Neural progenitor cell (in vitro differentiated cells): ENCODE results near the gene CCDC102A. TPM values are rescaled to one million over a fixed set of nuclear protein-coding genes. Genes with fewer than 3 reads are reported as not detected.

ENCODE experiments used
- DNase-seq: peaks from one replicate; pipeline ENCODE4 v3.0.0-alpha.2; 2016; ENCODE audit warnings: low spot score
- H2AFZ ChIP-seq: fragments of 200-600 bp; sonication (generic); replicated peaks from 2 replicates; pipeline ENCODE4 v1.6.1; 2016; ENCODE audit warnings: antibody characterized with exemption
- H3F3A ChIP-seq: fragments of 200-600 bp; sonication (generic); 2 replicates; pipeline ENCODE4 v1.6.1; 2016; ENCODE audit warnings: antibody characterized with exemption, low read depth
- H3K27ac ChIP-seq: fragments of 200-600 bp; sonication (generic); 2 replicates; pipeline ENCODE4 v1.5.1; 2016; ENCODE audit warnings: mild to moderate bottlenecking
- H3K27me3 ChIP-seq: fragments of 200-600 bp; sonication (generic); 2 replicates; pipeline ENCODE4 v1.6.1; 2016; ENCODE audit warnings: mild to moderate bottlenecking, moderate library complexity
- H3K36me3 ChIP-seq: fragments of 200-600 bp; sonication (generic); 2 replicates; pipeline ENCODE4 v1.5.1; 2016
- H3K4me1 ChIP-seq: fragments of 200-600 bp; sonication (generic); 2 replicates; pipeline ENCODE4 v1.6.1; 2016; ENCODE audit warnings: mixed run types
- H3K4me2 ChIP-seq: fragments of 200-600 bp; sonication (generic); 2 replicates; pipeline ENCODE4 v1.6.1; 2016
- H3K4me3 ChIP-seq: fragments of 200-600 bp; sonication (generic); 2 replicates; pipeline ENCODE4 v1.5.1; 2016
- H3K79me2 ChIP-seq: fragments of 200-600 bp; sonication (generic); 2 replicates; pipeline ENCODE4 v1.6.1; 2016; ENCODE audit warnings: low read depth
- H3K9ac ChIP-seq: fragments of 200-600 bp; sonication (generic); 2 replicates; pipeline ENCODE4 v1.6.1; 2016
- H3K9me3 ChIP-seq: fragments of 200-600 bp; sonication (generic); 2 replicates; pipeline ENCODE4 v1.5.1; 2016; ENCODE audit warnings: low read depth
- H4K20me1 ChIP-seq: fragments of 200-600 bp; sonication (generic); 2 replicates; pipeline ENCODE4 v1.6.1; 2016; ENCODE audit warnings: low read depth
- H3K27ac Mint-ChIP-seq: 3 replicates; pipeline ENCODE4 v1.8.0; 2021; ENCODE audit warnings: mixed read lengths
- H3K27me3 Mint-ChIP-seq: 2 replicates; pipeline ENCODE4 v1.8.0; 2022; ENCODE audit warnings: low read depth, mild to moderate bottlenecking, inconsistent platforms, moderate library complexity, mixed read lengths; ENCODE audit not compliant: insufficient read depth
- H3K36me3 Mint-ChIP-seq: 3 replicates; pipeline ENCODE4 v1.8.0; 2021; ENCODE audit warnings: mixed read lengths
- H3K4me1 Mint-ChIP-seq: 3 replicates; pipeline ENCODE4 v1.8.0; 2021; ENCODE audit warnings: mixed read lengths
- H3K4me3 Mint-ChIP-seq: 3 replicates; pipeline ENCODE4 v1.8.0; 2021; ENCODE audit warnings: mild to moderate bottlenecking, moderate library complexity, mixed read lengths
- H3K9me3 Mint-ChIP-seq: 3 replicates; pipeline ENCODE4 v1.8.0; 2020; ENCODE audit warnings: mixed read lengths
- EZH2 ChIP-seq: fragments of 200-600 bp; sonication (generic); IDR thresholded peaks from 2 replicates; pipeline ENCODE4 v1.6.1; 2017; ENCODE audit warnings: antibody characterized with exemption, mild to moderate bottlenecking, moderate library complexity
- EZH2phosphoT487 ChIP-seq: fragments of 200-600 bp; sonication (generic); IDR thresholded peaks from 2 replicates; pipeline ENCODE4 v1.6.1; 2017; ENCODE audit warnings: antibody characterized with exemption
- total RNA-seq: library from RNA; depleted of rRNA; stranded (reverse); fragments of >200 nt; gene quantifications from 2 replicates; pipeline ENCODE4 v1.2.3, GENCODE V29; 2015; ENCODE audit warnings: low replicate concordance
- TF ChIP-seq, protein P1 (sequence below): fragments of 200-600 bp; sonication (generic); IDR thresholded peaks from 2 replicates; pipeline ENCODE4 v1.5.1; 2017; ENCODE audit warnings: antibody characterized with exemption, mild to moderate bottlenecking

The CCDC102A gene
- total RNA-seq, 1 donor from 2014 or later = 3.9 TPM

DNA sequence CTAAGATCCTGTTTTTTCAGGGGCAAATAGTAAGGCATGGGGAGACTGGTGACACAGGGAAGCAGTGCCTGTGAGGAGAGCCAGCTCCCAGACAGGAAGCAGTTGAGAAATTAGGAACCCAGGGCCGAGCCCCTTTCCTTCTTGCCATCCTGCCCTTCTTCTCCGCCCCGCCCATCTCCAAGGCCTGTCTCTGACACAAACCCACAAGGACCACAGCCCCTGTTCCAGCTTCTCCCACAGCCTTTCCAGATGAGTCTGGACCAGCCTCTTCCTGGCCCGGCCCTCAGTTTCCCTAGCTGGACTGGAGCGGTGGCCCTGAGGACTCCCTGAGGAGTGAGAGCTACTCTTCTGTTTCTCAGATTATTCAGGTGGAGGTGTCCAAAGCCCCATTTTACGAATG, 9.9 kb downstream of the CCDC102A start:
- peaks cover 10% of the 10 kb centered on the region for H3K36me3 Mint-ChIP-seq

DNA sequence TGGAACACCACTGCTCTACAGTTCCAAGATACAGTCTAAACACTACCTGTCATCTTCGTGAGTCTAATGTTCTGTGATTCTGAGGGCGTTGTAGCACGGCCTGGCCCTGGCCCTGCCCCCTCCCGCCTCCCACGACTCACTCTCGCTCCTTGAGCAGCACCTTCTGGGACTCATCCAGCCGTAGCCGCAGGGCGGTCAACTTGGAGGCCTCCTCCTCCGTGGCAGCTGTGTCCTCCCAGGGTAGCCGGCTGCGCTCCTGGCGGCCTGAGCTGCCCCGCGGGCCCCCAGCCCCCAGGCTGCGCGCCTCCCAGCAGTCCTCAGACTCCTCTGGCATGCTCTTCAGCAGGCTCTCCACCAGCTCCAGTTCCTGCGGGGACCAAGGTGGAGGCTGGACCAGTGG, 10.6 kb downstream of the CCDC102A start:
- Histone ChIP-seq H3K4me3 (no peak overlapping the region), H3K9me3 (no peaks in the 10 kb centered on the region), H3K27ac (no peak overlapping the region), H3K27me3 (peaks cover 33% of the 10 kb centered on the region), H3K4me1 (peaks cover 5% of the 10 kb centered on the region), H4K20me1 (peaks cover 11% of the 10 kb centered on the region), H3K36me3 (no peaks in the 10 kb centered on the region), H3K4me2 (no peak overlapping the region), H3K79me2 (no peaks in the 10 kb centered on the region), H2AFZ (no peak overlapping the region), H3F3A (peaks cover 16% of the 10 kb centered on the region), H3K9ac (no peak overlapping the region)
- peaks cover 16% of the 10 kb centered on the region for H3K4me1 Mint-ChIP-seq
- DNase-seq = no peak
- TF ChIP-seq EZH2phosphoT487 = no peak
- TF ChIP-seq EZH2 = no peak
- TF ChIP-seq, protein P1, sequence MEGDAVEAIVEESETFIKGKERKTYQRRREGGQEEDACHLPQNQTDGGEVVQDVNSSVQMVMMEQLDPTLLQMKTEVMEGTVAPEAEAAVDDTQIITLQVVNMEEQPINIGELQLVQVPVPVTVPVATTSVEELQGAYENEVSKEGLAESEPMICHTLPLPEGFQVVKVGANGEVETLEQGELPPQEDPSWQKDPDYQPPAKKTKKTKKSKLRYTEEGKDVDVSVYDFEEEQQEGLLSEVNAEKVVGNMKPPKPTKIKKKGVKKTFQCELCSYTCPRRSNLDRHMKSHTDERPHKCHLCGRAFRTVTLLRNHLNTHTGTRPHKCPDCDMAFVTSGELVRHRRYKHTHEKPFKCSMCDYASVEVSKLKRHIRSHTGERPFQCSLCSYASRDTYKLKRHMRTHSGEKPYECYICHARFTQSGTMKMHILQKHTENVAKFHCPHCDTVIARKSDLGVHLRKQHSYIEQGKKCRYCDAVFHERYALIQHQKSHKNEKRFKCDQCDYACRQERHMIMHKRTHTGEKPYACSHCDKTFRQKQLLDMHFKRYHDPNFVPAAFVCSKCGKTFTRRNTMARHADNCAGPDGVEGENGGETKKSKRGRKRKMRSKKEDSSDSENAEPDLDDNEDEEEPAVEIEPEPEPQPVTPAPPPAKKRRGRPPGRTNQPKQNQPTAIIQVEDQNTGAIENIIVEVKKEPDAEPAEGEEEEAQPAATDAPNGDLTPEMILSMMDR = no peak
- no peak overlapping the region for H3K4me3 Mint-ChIP-seq
- no peak overlapping the region for H3K27ac Mint-ChIP-seq
- peaks cover 15% of the 10 kb centered on the region for H3K27me3 Mint-ChIP-seq
- H3K9me3 Mint-ChIP-seq = no peaks in the 10 kb centered on the region
- H3K36me3 Mint-ChIP-seq = peaks cover 10% of the 10 kb centered on the region

More for the DNA sequence above, 9.9 kb downstream of the CCDC102A start:
- Histone ChIP-seq H3K27me3 (peaks cover 36% of the 10 kb centered on the region), H3K4me3 (no peak overlapping the region), H3K4me1 (peaks cover 5% of the 10 kb centered on the region), H3K79me2 (no peaks in the 10 kb centered on the region), H3K27ac (no peak overlapping the region), H3K9ac (no peak overlapping the region), H3K36me3 (no peaks in the 10 kb centered on the region), H4K20me1 (peaks cover 11% of the 10 kb centered on the region), H3K4me2 (no peak overlapping the region), H3K9me3 (no peaks in the 10 kb centered on the region), H3F3A (peaks cover 16% of the 10 kb centered on the region), H2AFZ (no peak overlapping the region)
- no peak overlapping the region for H3K27ac Mint-ChIP-seq
- no peak for DNase-seq
- peaks cover 16% of the 10 kb centered on the region for H3K27me3 Mint-ChIP-seq
- H3K4me1 Mint-ChIP-seq = peaks cover 21% of the 10 kb centered on the region
- TF ChIP-seq, protein P1 = no peak
- TF ChIP-seq EZH2 = no peak
- no peak for TF ChIP-seq EZH2phosphoT487
- H3K9me3 Mint-ChIP-seq = no peaks in the 10 kb centered on the region
- no peak overlapping the region for H3K4me3 Mint-ChIP-seq

DNA sequence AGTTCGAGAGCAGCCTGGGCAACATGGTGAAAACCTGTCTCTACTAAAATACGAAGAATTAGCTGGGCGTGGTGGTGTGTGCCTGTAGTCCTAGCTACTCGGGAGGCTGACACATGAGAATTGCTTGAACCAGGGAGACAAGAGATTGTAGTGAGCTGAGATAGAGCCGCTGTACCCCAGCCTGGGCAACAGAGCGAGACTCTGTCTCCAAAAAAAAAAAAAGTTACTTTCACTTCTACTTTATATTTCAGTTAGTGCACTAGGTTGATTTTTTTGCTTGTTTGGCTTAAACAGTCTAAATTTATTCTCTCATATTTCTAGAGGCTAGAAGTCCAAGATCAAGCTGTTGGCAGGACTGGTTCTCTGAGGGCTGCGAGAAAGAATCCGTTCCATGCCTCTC, 13.4 kb downstream of the CCDC102A start:
- Histone ChIP-seq H3K9ac (no peak overlapping the region), H3K36me3 (no peaks in the 10 kb centered on the region), H2AFZ (no peak overlapping the region), H3K4me1 (no peaks in the 10 kb centered on the region), H3K4me2 (no peak overlapping the region), H3F3A (peaks cover 2% of the 10 kb centered on the region), H3K27ac (no peak overlapping the region), H3K79me2 (no peaks in the 10 kb centered on the region), H4K20me1 (peaks cover under 1% of the 10 kb centered on the region), H3K4me3 (no peak overlapping the region), H3K27me3 (peaks cover 5% of the 10 kb centered on the region), H3K9me3 (no peaks in the 10 kb centered on the region)
- Mint-ChIP-seq H3K27ac (no peak overlapping the region), H3K4me1 (no peaks in the 10 kb centered on the region), H3K4me3 (no peak overlapping the region), H3K27me3 (peaks cover 5% of the 10 kb centered on the region), H3K9me3 (no peaks in the 10 kb centered on the region), H3K36me3 (peaks cover 3% of the 10 kb centered on the region)
- TF ChIP-seq, protein P1 = no peak
- TF ChIP-seq EZH2 (no peak), EZH2phosphoT487 (no peak)
- no peak for DNase-seq
